HG02798 (cell line): Measurements from ENCODE around the gene EML3.
"Not testable (repeated sequence)": the region's sequence is repeated elsewhere in the genome, so short reads cannot be mapped to it uniquely, and the experiment has no call there.

Experiments used
- ATAC-seq: cut with Tn5 transposase; IDR thresholded peaks from one replicate; pipeline ENCODE4 v1.9.1; 2021; ENCODE audit warnings: mild to moderate bottlenecking; ENCODE audit not compliant: unreplicated experiment, poor library complexity

EML3 gene

DNA sequence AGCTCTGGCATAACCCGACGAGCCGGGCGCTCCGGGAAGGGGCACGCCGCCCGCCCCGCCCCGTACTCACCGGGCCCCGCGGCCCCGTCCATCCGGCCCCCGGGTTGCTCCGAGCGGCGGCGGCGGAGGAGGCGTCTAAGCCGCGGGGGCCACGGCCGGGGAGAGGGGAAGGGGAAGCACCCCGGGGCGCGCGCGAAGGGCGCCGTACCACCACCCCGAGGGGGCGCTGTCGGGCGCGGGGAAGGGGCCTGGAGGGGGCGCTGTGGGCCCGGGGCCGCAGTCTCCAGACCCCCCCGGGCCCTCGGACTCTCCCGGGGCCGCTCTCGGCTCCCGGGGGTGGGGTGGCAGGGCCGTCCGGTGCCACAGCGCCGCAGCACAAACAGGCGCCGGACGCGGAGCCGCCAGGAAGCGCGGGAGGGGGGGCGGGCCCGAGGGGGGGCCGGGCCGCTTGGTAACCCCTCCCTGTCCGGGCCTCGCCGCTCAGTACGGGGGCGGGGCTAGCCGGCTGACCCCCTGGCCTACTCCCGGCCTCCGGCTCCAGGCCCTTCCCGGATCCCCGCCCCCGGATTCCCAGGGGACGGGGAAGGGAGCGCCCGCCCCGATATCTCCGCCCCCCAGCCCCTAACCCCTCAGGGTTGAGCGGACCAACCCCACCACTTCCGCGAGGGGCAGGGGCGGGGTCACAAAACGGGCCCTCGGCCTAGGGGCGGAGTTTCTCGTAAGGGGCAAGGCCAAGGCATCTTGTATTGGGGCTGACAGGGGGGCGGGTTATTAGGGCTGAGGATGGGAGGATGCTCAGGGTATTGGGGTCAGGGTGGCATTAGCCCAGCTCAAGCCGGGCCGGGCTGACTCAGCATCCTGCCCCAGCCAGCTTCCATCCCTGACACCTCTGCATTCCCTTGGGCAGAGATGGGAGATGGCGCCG is at the start of gene EML3, which contains the start of gene ROM1:
Gene EML3 (minus strand): TSS at position 410 of the 925 bp plus-strand sequence. CDS start 318 bp downstream, at position 92.
Gene ROM1 (plus strand): TSS at position 892 of the 925 bp plus-strand sequence. CDS start 25 bp downstream, at position 917.
- ATAC-seq = peak; percentile 77

- ATAC-seq = no peak
Observed at GRCh38 chr11:62656796-62657429, 44.3 kb upstream of the EML3 start.

DNA sequence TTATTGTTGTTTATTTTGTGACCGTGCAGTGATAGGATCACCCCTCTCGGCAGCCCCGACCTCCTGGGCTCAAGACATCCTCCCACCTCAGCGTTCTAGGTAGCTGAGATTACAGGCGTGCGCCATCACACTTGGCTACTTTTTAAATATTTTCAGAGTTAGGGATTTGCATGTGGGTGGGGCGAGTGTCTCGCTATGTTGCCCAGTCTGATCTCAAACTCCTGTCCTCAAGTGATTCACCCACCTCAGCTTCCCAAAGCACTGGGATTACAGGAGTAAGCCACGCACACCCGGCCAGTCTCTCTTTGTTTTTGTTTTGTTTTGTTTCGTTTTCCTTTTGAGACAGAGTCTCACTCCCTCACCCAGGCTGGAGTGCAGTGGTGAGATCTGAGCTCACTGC is 41.7 kb upstream of the EML3 start:
- no peak for ATAC-seq

DNA sequence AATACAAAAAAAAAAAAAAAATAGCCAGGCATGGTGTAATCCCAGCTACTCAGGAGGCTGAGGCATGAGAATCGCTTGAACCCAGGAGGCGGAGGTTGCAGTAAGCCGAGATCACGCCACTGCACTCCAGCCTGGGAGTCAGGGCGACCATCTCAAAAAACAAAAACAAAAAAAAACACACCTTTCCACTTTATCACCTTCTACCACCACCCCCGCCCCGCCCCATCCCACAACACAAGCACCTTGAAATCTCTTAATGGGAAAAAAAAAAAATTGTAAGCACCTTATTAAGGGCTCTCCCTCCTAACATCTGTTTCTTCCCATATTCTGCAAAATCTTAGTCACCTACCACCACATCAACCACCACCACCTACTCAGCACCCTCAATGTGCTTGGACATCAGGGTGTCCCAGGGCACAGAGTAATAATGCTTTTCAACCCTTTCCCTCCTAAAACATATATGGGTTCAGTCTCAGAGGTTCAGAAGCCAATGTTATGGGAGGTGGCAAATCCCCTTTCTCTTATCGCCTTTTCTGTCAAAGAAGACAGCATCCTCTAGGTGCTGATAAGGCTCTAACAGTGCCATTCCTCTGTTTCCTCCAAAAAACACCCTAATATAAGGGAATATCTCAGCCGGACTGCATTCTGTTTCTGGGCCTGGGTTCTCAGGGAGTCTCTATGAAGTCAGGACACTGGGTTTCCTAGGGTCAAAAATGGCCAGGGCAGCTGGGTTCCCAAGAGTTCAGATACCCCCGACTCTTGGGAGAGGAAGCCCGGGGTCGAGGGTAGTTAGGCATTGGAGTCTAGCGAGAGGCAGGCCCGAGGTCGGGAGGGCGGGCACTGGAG is 39.8 kb upstream of the EML3 start:
- no peak for ATAC-seq

GRCh38 chr11:62650283-62650682 is 37.7 kb upstream of the EML3 start:
- ATAC-seq = not testable (repeated sequence)

GRCh38 chr11:62649486-62649885 is 36.9 kb upstream of the EML3 start:
- no peak for ATAC-seq

DNA sequence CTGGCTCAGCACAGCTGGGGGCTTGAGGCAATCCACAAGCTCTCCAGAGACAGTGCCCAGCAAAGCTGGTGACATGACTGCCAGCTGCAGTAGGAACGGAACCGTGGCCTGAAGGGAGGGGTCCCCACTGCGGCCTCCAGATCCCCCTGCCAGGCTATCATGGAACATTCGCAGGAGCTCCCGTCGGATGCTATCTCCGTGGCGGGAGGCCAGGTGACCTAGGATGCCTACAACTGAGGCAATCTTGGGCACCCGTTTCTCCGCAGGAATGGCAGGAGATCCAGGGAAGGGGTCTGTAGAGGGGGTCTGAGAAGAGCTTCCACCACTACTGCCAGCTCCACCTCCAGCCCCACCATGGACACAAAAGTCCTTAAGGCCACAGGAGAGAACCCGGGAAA is 36.4 kb upstream of the EML3 start:
- ATAC-seq = no peak

DNA sequence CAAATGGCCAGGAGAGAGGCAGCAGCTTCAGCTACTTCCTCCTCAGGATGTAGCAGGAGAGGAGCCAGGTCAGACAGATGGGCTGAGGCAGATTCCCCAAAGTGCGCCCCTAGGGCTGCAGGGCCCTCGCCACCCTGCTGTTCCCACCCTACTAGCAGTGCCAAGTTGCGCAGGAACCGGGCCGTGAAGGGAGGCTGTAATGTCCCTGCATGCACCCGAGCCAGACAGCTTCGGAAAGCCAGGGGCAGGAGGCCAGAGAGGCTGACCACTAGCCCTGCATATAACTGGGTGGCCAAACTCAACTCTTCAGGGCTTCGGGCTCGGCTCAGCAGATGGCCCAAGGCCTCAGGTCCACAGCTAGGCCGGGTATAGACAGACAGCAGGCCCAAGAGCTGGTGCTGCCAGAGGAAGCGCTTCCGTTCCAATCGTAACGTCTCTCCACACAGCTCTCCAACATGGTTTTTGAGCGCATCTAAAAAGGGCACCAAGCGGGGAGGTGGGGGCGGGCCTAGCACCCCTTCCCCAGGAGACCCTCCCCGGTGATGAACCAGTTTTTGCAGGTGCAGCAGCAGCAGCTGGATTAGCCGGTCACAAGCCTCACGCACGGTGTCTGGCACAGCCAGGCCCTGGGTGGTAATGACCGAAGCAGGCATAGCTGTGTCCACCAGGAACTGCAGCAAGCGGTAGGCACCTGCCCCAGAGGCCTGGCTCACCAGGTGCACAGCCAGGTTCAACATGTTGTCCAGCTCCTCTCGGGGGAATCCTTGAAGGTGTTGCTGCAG is 35.8 kb upstream of the EML3 start:
- ATAC-seq = no peak

DNA sequence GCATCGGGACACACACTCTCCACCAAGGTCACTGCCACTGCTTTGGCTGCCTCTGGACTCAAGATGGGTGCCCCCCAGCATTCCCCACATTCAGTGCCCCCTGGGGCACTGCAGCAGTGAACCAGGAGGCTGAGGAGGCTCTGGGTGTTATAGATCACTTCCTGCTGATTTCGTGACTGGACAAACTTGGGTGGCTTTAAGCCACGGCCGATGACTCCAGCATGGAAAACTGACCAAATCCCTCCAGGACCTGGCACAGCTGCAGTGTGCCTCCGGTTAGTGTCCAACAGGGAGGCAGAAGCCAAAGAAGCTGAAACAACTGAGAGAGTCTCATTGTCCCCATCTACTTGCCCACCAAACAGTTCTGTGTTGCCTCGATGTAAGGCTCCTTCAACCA is 35.0 kb upstream of the EML3 start:
- no peak for ATAC-seq

- ATAC-seq = no peak
Observed at GRCh38 chr11:62646825-62647608, 34.4 kb upstream of the EML3 start.

DNA sequence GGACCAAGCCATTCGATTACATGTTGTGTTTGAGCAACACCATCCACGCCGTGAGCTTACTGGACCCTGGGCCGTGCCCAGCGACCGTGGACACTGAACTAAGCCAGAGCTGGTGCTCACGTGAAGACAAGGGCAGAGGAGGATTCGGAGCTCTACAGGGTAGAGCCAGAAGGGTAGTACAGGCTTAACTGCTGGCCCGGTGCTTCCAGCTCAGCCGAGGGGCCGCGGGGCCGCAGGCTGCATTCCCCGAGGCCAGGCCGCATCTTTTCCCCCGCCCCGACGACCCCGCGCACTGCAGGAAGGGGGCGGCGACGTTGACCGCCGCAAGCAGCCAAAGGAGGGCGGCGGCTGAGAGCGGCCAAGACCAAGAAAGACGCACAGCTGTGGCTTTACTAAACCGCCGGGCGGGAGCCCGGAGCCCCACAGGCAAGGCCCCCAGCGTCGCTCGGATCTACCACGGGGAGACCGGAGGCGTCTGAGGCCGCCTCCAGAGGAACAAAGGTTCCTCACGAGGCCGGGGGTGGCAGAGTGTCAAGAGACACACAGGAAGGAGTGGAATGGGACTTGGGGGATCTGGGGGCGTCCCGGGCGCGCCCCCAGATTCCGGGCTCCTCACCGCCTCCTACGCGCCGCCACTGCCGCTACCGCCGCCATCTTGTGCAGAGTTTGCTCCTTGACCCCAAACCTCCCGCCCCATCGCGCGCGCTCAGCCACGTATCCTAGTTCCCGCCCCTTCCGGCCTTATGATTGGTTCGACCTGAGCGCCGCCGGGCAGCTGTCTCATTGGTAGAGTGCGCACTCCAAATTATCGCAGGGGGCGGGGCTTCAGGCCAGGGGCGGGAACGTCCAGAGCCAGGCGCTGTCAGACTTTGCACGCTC is 33.6 kb upstream of the EML3 start, which contains the start of gene GANAB:
Gene GANAB (minus strand): TSS at position 668 of the 879 bp plus-strand sequence. CDS start 14 bp downstream, at position 654.
- peak; percentile 97 for ATAC-seq

DNA sequence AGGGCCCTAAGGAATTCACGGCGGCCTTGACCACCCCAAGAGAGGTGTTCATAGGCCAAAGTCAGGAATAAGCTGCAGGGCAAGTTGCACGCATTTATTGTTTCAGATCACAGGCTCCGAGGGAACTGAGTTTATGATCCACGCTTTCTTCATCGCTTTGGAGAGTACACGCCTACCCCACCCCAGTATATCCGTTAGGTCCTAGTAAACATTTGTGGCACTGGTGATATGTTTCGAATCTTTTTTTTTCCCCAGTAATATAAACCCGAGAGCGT is 33.0 kb upstream of the EML3 start:
- no peak for ATAC-seq

GRCh38 chr11:62644220-62644619 is 31.6 kb upstream of the EML3 start:
- ATAC-seq = no peak

GRCh38 chr11:62632492-62632891 is 19.9 kb upstream of the EML3 start:
- no peak for ATAC-seq

DNA sequence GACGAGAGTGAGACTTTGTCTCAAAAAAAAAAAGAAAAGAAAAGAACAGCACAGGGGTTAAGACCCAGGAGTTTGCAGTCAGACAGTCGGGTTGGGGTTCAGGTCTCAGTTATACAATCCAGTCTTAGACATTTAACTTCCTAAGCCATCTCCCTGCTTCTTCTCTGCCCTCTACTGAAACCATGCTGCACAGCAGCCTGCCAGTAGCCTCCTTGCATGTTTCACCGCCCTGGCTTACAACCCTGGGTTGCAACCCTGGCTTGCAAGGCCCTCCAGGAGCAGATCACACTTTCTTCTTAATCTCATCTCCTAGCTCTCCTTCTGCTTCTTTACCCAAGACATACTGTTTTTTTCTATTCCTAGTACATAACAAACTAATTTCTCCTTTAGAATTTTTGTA is 15.1 kb upstream of the EML3 start:
- no peak for ATAC-seq

DNA sequence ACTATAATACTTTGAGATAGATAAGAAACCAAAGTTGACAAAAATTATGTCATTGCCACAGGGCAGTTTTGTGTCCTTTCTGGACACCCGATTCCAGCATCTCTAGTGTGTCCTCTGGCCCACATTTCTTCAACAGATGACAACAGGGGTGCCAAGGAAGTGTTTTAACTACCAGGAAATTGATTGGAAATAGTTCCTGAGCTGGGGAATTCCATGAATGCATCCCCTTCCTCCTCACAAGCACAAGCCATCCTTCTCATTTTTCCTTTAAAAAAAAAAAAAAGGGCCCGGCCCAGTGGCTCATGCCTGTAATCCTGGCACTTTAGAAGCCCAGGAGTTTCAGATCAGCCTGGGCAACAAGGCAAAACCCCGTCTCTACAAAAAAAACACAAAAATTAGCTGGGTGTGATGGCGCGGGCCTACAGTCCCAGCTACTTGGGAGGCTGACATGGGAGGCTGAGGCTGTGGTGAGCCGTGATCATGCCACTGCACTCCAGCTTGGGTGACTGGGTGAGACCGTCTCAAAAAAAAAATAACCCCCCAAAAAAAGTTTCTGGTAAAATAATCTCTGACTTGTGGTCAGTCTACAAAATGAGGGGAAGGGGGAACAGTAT is 10.0 kb upstream of the EML3 start:
- ATAC-seq = no peak

- ATAC-seq = peak; percentile 97
Observed at GRCh38 chr11:62621567-62622470, 9.2 kb upstream of the EML3 start, which contains the start of gene B3GAT3. TSS of gene B3GAT3 (minus strand) at chr11:62621986. CDS start at chr11:62621947, 39 bp downstream.
